CD4-positive, alpha-beta T cell treated with Interleukin-15 for 4 hours (primary cell): ENCODE results near the gene SLC24A4.

Experiments used
- DNase-seq: peaks from one replicate; pipeline ENCODE4 v3.0.0-alpha.2; 2020; ENCODE audit warnings: low spot score

SLC24A4 gene

DNA sequence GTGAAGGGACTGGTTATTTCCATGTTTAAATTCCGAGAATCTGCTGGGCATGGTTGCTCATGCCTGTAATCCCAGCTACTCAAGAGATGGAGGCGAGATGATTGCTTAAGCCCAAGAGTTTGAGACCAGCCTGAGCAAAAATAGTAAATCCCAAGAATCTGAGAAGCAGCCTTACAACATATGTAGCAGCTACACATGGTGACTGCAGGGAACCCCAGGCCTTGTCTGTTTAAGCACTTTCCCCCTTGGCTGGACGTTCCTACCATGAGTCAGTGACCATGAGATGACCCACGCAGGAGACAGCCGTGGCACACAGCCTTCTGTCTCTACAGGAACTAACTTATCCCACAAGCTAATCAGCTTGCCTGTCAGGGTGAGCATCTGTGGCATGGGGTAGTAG lies 5.5 kb upstream of the SLC24A4 start:
- no peak for DNase-seq

DNA sequence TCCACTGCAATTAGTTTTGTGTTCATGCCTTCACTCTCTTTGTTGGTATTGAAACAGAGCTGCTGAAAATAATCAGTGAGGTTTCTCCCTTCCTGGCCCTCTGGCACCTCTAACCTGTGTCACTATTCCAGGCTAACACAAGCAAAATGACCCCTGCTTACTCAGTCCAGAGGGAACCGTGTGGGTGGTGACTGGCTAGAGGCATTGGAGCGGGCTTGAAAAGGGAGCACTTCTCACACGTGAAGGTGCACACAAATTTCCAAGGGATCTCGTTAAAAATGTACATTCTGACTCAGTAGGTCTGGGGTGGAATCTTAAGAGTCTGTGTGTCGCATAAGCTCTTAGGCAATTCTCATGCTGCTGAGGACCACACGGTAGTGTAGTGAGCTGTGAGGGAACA lies 1.3 kb upstream of the SLC24A4 start:
- DNase-seq = no peak

DNA sequence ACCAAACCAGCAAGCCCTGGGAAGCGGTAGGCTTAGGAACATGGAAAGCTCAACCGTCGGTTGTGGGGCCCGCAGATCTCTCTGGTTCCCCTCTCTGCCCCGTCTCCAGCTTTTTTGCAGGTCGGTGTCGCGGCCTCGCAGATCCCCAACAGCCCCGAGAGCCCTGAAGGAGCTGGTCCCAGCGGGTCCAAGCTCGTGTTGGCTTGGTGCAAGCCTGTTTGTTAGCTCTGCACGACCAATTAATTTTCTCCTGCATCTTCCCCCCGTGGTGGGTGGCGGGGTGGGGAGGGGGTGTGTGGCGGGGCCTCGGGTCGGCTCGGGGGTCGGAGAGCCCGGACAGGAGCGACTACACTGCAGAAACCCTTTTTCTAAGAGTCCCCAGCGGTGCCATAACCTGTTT lies 449 bp upstream of the SLC24A4 start:
- no peak for DNase-seq

DNA sequence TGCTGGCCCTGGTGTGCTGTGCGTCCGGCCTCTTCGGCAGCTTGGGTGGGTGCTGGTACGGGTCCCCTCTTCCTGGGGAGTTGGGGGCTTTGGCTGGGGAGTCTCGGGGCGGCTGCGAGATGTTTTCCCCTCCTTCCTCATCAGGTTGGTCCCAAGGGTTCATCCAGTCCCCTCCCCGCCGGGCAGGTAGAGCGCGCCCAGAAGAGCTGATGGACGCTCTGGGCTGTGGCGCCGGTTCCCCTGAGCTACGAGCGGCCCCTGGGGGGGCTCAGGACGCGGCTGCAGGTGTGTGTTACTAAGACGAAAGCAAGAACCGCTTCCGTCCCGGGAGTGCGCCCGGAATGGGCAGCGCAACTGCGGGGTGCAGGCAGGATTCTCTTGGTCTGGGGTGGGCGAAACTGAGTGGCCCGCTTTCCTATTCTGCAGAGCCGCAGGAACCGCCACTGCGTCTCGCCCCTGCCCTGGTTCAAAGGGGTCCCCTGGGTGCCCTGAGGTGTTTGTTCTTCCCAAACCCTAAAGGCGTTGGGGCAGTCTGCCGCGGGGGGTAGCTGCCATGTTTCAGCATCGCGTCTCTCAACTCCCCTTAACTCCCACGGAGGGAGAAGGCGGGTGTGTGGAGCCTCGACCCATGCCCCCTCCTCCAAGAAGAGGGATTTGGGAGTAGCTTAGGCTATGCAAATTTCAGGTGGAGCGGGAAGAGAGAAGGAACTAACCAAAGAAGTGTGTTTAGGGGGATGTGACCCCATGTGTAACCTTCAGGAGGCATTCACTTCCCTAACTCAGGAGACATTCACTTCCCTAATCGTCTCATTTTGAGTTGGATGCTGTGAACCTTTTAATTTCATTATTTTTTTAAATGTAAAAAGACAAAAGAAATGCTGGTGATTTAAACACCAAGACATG lies 1.2 kb downstream of the SLC24A4 start:
- DNase-seq = no peak

DNA sequence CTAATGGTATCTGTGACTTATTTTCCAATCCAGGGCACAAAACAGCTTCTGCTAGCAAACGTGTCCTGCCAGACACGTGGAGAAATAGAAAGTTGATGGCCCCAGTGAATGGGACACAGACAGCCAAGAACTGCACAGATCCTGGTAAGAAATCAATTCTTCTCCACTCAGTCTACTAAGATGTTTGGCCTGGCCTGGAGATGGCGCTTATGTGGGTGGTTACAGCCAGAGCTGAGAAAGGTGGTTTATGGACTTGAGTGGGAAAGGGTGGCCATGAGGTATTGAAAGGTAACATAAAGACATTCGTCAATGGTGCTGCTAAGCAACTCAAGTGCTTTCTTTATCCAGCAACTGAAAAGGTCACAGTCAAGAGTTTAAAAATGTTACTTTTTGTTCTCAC lies 2.9 kb downstream of the SLC24A4 start:
- peak; percentile 2 for DNase-seq

DNA sequence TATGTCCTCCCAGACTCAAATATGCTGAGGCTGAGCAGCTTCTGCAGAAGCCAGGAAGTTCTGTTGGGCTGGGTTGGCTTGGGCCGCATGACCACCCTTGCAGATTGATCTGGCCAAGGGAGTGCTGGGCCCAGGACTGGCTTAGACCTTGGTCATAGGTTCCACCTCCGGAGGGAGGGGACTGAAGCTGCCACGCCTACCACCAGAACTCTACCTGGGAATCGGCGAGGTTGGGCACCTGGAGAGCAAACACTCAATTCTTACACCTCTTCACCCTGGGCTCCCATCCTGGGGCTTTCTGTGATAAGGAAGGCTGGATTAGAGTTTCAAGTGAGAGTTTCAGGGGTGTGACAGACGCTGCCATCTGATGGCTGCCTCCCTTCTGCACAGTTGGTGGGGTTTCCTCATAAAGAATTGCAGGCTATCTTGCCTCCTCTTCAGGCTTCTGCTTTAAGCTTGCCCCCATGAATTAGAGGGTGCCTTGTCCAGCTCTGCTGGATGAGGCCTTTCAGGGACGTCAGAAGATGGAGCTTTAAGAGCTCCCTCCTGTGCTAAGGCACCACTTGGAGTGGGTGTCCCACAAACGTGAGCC lies 5.8 kb downstream of the SLC24A4 start:
- DNase-seq = no peak

DNA sequence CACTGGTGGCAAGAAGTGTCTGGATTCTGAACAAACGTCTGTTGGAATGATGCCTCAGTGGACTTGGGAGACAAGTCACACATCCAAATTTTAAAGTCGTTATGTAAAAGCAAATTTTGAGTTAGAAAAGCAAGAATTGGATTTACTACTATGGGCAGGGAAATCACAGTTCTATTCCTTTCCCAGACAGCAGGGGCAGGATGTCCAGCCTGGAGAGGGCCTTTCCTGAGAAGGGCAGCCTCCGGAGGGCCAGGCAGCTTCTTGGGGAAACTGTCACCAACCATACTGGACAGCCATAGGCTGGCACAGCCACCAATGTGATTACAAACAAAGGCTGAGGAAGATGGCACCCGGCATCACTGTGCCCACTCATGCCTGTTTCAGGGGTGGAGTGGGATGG lies 11.1 kb downstream of the SLC24A4 start:
- DNase-seq = no peak

DNA sequence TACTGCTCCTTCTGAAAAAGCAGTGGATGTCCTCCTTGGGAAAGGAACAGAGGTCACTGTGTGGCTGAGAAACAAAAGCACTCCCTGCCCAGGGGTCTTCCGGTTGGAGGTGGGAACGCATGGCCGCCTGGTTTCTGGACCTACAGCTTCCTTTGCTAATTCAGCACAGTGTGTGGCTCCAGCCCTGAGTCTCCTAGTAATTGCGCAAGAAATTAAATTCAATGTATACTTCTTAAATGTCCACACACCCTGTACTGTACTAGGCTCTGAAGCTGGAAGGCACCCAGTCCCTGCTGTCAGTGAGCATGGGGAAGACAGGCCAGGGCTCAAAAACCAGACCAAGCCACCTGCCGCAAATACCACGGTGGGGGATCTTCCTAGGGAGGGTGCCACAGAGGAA lies 13.4 kb downstream of the SLC24A4 start:
- no peak for DNase-seq

DNA sequence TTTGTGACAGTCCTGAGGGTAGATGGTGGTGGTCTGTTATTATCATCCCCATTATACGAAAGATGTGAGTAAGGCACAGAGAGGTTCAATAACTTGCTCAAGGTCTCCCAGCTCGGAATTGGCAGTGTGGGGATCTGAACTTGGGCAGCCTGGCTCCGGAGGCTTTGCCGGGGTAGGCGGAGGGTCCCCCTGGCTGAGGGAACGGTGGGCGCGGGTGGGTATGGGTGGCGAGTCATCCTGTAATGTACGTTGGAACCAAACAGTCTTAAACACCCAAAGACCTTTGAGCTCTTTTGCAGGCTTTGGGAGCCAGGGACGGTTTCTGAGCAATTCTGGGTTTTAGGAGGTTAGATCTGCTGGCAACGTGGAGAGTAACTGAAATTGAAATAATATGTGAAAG lies 16.5 kb downstream of the SLC24A4 start:
- no peak for DNase-seq

DNA sequence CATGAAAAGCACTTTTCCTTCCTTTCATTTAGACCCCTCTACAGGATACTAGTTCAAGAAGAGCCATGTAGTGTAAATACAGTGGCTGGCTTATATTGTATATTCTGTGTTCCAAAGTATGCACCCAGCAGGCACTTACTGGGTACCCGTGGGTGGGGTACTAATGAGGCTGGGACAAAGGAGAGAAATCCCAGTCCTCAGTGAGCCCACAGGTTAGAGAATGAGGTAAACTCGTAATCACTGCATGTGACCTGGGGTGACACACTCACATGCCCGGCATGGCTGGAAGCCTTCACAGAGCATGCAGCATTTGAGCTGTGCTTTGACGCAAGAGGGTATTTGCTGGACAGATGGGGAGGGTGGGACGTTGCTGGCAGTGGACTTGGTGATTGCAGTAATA lies 17.1 kb downstream of the SLC24A4 start:
- DNase-seq = no peak

DNA sequence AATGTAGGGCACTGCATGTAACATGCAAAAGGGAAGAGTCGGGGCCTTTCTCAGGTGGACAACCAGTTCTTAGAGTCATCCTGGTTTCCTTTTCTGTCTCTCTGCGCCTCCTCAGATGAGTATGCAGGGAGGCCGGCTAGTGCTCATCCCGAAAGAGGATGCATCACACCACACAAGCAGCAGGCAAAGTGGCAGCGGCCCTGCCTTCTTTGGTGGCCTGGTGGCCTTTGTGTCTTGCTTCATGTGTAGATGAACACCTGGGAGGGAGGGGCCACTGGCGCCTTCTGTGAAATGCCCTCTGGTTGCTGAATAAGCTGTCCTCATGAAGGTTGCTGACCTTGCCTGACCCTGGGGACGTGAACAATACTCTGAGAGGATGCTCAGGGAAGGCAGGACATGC lies 18.0 kb downstream of the SLC24A4 start:
- no peak for DNase-seq

DNA sequence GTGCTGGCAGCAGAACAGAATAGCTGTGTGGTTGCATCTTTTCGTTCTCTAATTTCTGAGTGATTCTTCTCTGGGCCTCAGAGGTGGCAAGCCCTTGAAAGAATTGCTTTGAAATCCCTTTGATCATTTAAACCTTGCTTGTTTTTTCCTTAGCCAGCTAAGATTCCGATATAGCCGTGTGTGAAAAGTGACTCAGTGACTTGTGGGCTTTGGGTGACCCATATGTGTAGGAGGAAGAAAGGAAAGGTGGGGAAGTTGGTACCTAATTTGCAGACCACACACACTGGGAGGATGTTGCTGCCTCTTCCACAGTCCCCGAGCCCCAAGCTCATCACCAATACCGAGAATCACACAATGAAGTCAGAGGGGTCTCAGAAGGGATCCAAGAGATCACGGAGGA lies 18.8 kb downstream of the SLC24A4 start:
- no peak for DNase-seq

DNA sequence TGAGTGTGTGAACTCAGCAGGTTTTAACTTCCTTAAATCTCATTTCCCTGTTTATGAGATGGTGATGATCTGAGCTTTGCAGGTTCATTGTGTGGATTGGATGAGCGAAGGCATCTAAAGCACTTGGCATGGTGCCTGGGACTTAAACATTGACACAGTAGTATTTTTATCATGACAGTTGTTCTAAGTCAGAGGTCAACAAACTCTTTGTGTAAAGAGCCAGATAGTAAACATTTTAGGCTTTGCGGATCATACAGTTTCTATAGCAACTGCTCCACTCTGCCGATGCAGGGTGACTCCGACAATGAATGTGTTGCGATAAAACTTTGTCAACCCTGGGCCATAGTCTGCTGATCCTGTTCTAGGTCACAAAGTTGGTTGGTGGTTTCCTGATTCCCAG lies 25.2 kb downstream of the SLC24A4 start:
- DNase-seq = no peak

DNA sequence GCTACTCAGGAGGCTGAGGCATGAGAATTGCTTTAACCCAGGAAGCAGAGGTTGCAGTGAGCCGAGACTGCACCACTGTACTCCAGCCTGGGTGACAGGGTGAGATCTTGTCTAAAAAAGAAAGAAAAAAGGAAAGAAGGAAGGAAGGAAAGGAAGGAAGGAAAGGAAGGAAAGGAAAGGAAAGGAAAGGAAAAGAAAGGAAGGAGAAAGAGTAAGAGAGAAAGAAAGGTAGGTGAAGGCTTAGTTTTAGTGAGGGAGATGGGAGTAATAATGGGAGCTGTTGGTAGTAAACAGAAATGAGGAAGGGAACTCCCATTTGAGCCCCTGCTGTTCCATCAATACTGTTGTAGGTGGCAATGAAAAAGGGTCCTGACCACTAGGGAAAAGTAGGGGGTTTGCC lies 28.8 kb downstream of the SLC24A4 start:
- no peak for DNase-seq

DNA sequence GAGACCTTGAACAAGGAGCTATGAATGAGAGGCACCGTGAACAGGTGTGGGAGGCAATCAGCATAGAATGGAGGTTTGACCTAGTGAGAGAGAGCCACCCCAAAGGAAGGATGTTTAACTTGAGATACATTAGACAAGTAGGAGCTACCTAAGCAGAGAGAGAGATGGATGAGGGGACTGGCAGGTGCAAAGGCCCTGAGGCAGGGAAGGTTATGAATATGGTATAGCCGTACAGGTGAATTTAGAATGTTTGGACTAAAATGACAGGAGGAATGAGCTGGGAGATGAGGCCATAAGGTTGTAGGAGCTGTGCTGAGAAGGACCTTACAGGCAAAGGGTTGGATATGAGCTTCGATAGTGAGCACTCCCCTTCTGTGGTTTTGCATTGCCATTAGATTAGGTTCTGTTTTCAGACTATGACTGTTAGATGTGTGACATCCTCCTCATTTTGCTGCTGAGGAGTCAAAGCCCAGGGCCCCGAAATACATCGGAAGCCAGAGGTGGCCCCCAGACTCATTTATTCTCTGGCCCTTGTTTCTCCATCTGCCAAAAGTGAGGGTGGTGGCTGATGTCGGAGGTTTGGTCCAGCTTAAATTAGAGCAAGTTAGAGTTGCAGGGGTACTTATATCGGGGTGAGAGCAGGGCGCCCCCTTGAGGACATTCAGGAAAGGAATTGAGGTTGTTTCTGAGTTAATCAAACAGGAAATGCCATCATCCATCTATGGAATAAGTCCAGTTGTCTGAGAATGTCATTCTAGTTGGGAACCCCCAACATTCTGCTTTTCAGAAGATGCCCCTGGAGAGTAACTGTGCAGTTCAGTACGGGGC lies 29.4 kb downstream of the SLC24A4 start:
- no peak for DNase-seq

DNA sequence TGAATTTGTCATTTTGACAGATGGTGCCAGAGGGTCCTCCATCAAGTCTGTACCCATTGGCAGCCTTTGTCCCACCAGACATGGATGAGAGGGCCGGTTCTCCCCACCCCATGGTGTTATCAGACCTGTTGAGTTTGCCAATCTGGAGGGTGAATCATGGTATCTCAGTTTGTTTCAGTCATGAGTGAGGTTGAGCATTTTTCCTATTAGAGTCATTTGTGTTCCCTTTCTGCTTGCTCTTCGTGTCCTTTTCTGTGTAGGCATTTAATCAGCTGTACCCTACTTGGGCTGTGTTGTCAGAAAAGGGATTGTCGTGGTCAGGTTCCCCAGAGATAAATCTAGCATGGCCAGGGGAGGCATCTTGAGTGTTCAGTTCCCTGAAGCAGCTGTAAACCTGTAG lies 30.5 kb downstream of the SLC24A4 start:
- no peak for DNase-seq

DNA sequence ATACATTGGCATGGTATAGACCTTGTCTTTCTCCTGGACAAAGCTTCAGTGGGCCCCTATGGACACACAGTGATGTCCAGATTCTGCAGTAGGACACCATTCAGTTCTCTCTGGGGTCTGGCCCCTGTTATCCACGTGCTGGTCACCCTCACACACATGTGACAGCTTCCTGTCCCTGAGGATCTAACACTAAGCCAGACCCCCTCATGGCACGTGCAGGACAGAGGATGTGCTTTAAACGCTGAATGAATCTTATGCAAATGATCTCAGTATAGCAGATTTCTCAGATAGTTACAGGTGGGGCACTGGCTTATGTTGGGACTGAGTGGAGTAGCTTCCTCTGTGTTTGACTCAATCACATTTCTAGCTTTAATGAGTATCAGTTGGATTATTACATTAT lies 33.7 kb downstream of the SLC24A4 start:
- no peak for DNase-seq

DNA sequence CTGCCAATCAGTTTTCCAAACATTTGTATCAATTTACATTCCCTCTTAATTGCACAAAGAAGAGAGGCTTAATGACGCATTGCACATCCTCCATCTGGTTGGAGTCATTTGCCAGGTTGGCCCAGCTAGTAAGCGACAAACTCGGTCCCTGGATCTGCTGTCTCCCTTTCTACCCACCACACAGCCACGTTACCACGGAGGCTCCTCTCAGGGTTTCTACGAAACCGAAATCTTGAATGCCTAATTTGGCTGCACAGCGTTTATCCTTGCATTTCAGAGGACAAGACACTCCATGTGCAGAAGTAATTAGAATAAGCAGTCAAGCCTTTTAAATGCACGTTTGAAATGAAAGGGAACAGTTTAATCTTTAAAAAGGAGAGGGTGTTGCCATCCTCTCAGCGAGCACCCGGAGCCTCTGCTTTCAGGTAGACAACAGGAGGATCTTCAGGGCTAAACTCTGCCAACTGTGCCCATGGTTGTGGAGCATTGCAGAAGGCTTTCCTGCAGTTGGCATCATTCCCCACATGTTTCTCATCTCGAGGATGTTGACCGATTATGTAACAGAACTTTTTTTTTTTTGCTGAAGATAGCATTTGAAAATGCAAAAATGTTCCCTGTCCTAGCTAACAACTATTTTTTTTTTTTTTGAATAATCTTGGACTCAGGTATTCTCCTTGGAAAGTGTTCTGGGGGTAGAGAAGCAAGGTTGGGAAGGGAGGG lies 37.8 kb downstream of the SLC24A4 start:
- no peak for DNase-seq

DNA sequence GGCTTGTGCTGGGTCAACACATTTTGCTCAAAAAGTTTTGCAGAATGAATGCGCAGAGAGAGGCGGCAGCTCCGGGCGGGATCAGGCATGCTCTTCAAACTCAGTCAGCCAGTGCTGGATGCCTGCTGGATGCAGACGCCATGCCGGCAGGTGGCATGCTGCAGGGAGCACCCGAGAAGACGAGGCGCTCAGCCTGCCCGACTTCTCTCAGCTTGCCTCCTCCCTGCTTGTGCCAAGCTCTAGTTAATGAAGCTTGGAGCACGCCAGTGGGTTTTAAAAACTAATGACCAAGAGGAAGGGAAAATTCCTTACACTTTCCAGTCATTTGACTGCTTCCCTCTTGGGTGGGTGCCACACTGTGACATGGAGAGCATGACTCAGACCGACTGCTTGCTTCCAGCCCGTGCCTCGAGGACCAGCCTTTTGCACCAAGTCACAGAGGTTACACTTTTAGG lies 39.8 kb downstream of the SLC24A4 start:
- no peak for DNase-seq

DNA sequence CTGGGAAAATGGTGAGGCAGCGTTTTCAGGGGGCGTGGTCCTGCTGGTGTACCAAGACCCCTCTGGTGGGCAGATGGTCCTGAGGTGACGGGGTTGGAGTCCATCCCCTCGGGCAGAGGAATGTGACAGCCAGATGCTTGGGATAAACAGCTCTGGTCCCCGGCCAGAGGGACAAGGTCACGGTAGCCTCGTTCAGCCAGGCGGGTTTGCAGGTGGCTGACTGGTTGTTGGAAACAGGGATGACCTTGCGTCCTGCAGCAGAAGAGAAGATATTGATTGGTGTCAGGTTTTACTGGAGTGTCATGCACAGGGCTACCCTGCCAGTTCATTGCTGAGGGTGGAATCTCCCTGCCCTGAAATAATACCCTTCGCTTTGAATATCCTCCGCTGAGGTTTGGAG lies 43.3 kb downstream of the SLC24A4 start:
- DNase-seq = no peak

DNA sequence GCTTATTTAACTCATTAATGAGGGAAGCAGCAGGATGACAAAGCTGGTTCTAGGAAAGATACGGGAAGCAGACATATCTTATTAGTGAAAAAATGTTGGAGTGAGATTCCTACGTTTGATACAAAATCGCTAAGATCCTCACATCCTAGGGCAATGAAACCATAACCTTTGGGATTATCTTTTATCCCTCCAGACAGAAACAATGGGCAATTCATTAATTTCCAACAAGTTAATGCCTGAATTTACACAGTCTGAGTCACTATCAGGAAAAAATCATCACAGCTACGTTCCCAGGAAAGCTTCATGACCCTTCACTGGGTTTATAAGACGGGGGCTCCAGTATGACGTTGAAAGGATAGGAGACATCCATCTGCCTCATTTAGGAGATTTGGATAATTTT lies 45.0 kb downstream of the SLC24A4 start:
- DNase-seq = no peak

DNA sequence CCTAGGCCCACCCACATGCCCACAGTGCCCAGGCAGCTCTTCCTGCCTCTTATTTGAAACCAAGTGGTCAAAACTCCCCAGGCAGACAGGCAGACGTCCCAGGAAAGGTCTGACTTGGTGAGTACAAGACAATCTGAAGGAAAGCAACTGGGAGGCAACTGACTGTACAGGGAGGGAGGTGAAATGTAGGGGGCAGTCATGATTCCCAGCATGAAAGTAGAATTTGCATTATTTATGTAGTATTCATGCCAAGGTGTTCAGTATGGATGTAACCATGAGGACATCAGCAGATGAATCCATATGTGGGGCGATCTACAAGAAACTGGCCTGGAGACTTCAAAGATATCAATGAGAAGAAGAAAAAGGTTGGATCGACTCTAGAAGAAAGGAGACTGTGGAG lies 46.1 kb downstream of the SLC24A4 start:
- no peak for DNase-seq
